ENCODE measurements around the gene SPATA9. TPM values are rescaled to one million over a fixed set of nuclear protein-coding genes. Genes with fewer than 3 reads are reported as not detected.

The SPATA9 gene
- total and polyA plus RNA-seq, 2 of the 8 experiments (the other 6 are each of a cell fraction or from before 2014, with no cell fraction given), result not detected

GRCh38 chr5:95668216-95668615, 14.6 kb downstream of the SPATA9 start:
- no peak for FAIRE-seq
- TF ChIP-seq BACH1 (IDR thresholded peaks at IDR 0.05; ENCODE audit: low read length), result no peak
- TF ChIP-seq SIX5 (IDR thresholded peaks at IDR 0.05; ENCODE audit: low read depth, low read length), result no peak
- TF ChIP-seq, protein P1, sequence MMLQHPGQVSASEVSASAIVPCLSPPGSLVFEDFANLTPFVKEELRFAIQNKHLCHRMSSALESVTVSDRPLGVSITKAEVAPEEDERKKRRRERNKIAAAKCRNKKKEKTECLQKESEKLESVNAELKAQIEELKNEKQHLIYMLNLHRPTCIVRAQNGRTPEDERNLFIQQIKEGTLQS (IDR thresholded peaks at IDR 0.05; ENCODE audit: insufficient read depth, low read depth, low read length), result no peak
- no peak for TF ChIP-seq SP1 (IDR thresholded peaks at IDR 0.05; ENCODE audit: low read depth, low read length)
- no peak for TF ChIP-seq SP2 (IDR thresholded peaks at IDR 0.05; ENCODE audit: low read length)
- TF ChIP-seq EP300 (IDR thresholded peaks at IDR 0.05; ENCODE audit: borderline replicate concordance in 1 of 2, low read depth in 2 of 2, low read length in 2 of 2), result no peak
- no peak for TF ChIP-seq BRCA1 (IDR thresholded peaks at IDR 0.05; ENCODE audit: low read depth, low read length)
- TF ChIP-seq RNF2 (IDR thresholded peaks at IDR 0.05; ENCODE audit: borderline replicate concordance, low read depth, low read length, missing control alignments, poor library complexity, severe bottlenecking), result no peak
- TF ChIP-seq CBX8 (IDR thresholded peaks at IDR 0.05; ENCODE audit: borderline replicate concordance, low read depth, low read length), result no peak
- TF ChIP-seq HDAC6 (IDR thresholded peaks at IDR 0.05; ENCODE audit: low read depth, low read length), result no peak
- TF ChIP-seq RFX5 (IDR thresholded peaks at IDR 0.05; ENCODE audit: borderline replicate concordance, low read depth, low read length), result no peak
- TF ChIP-seq BCL11A (IDR thresholded peaks at IDR 0.05; ENCODE audit: low read depth in 2 of 2, low read length in 2 of 2), result no peak
- no peak for TF ChIP-seq POU5F1 (IDR thresholded peaks at IDR 0.05; ENCODE audit: low read depth, low read length)
- TF ChIP-seq JUN (IDR thresholded peaks at IDR 0.05; ENCODE audit: low read depth, low read length), result no peak
- TF ChIP-seq TCF12 (IDR thresholded peaks at IDR 0.05; ENCODE audit: low read depth, low read length), result no peak
- no peak for TF ChIP-seq CBX5 (IDR thresholded peaks at IDR 0.05; ENCODE audit: low read depth, low read length)

More at GRCh38 chr5:95668216-95668615, 14.6 kb downstream of the SPATA9 start:
- POLR2A ChIA-PET (ENCODE audit: partially characterized antibody), result no interaction called here
- CTCF ChIA-PET (ENCODE audit: partially characterized antibody), result interaction anchor here (1.6 kb wide), 2 partner anchors 22 to 67 kb away, joined by 3 to 4 read pairs; partner anchors contain the start of gene RFESD
- Histone ChIP-seq H3K79me1 (ENCODE audit: low read depth, low read length) (no peaks in the 10 kb centered on the region), H2AK5ac (ENCODE audit: low read depth, low read length) (no peak overlapping the region), H3K27me3 (replicated peaks in 1 of 4; ENCODE audit: control insufficient read depth in 3 of 4, extremely low read depth in 1 of 4, insufficient read depth in 3 of 4, low read length in 3 of 4) (no peaks in the 10 kb centered on the region), H3K4me2 (ENCODE audit: insufficient read depth in 1 of 2, low read depth in 2 of 2, low read length in 2 of 2) (no peak overlapping the region), H3K9me3 (ENCODE audit: insufficient read depth in 2 of 2, low read depth in 1 of 2, low read length in 1 of 2) (no peaks in the 10 kb centered on the region), H3K23me2 (ENCODE audit: low read depth, low read length) (no peaks in the 10 kb centered on the region; the same call in 1 of the 2 replicates), H3K4me3 (ENCODE audit: extremely low read depth in 1 of 4, insufficient read depth in 2 of 4, low read depth in 3 of 4, low read length in 4 of 4) (no peak overlapping the region), H3K4ac (replicated peaks; ENCODE audit: insufficient read length, low read depth, low read length) (no peak overlapping the region), H3K36me3 (ENCODE audit: control insufficient read depth in 2 of 4, insufficient read depth in 4 of 4, low read length in 3 of 4) (no peaks in the 10 kb centered on the region), H3K27ac (ENCODE audit: low read depth, low read length) (no peak overlapping the region), H3K9ac (replicated peaks in 1 of 4; ENCODE audit: extremely low read depth in 1 of 4, low read depth in 3 of 4, low read length in 3 of 4) (no peak overlapping the region), H2BK12ac (ENCODE audit: low read depth, low read length) (no peak overlapping the region), H3K79me2 (ENCODE audit: control insufficient read depth in 1 of 2, insufficient read depth in 2 of 2, low read length in 2 of 2) (no peaks in the 10 kb centered on the region), H2BK5ac (ENCODE audit: low read depth, low read length) (no peak overlapping the region), H3K14ac (ENCODE audit: insufficient read length) (no peak overlapping the region), H2BK20ac (ENCODE audit: low read length) (no peak overlapping the region), H3K4me1 (replicated peaks in 1 of 4; ENCODE audit: control insufficient read depth in 3 of 4, insufficient read depth in 4 of 4, low read length in 3 of 4) (no peaks in the 10 kb centered on the region), H4K5ac (ENCODE audit: insufficient read length, low read depth, low read length) (no peak overlapping the region), H4K91ac (replicated peaks; ENCODE audit: insufficient read length, low read length) (no peak overlapping the region), H3K56ac (replicated peaks; ENCODE audit: insufficient read length, low read depth, low read length) (no peak overlapping the region), H3K23ac (ENCODE audit: insufficient read length) (no peak overlapping the region), H2BK120ac (replicated peaks; ENCODE audit: low read depth, low read length) (no peak overlapping the region), H3K18ac (ENCODE audit: extremely low read depth, low read length) (no peak overlapping the region), H2BK15ac (ENCODE audit: low read length) (no peak overlapping the region), H4K20me1 (replicated peaks in 1 of 2; ENCODE audit: control insufficient read depth in 1 of 2, insufficient read depth in 2 of 2, low read length in 2 of 2) (no peaks in the 10 kb centered on the region), H2AFZ (ENCODE audit: low read length) (no peak overlapping the region), H4K8ac (ENCODE audit: extremely low read depth, insufficient read depth, low read length) (no peak overlapping the region)
- DNase-seq (ENCODE audit: low read depth in 1 of 2, low spot score in 2 of 2), result no peak
